Stimulated activated CD4-positive, alpha-beta T cell treated with anti-CD3 and anti-CD28 coated beads, Interleukin-2, amount 100 ng/mL, for 24 hours (primary cell): ENCODE results near the gene CRY1.
A peak's percentile ranks its signal among the peaks of the same experiment; 100 is the strongest.
"Not testable (repeated sequence)": the region's sequence is repeated elsewhere in the genome, so short reads cannot be mapped to it uniquely, and the experiment has no call there.

Source experiments
- DNase-seq, 2 donors: peaks; one replicate each; pipeline ENCODE4 v3.0.0-alpha.2; 2020

CRY1 gene

GRCh38 chr12:106997916-106998315 is 95.4 kb downstream of the CRY1 start:
- DNase-seq, result no peak

DNA sequence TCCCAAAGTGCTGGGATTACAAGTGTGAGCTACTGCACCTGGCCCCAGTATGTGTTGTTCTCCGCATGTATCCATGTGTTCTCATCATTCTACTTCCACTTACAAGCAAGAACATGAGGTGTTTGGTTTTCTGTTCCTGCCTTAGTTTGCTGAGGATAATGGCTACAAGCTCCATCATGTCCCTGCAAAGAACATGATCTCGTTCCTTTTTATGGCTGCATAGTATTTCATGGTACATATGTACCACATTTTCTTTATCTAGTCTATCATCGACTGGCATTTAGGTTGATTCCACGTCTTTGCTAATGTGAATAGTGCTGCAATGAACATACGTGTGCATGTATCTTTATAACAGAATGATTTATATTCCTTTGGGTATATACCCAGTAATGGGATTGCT is 97.2 kb downstream of the CRY1 start:
- not testable (repeated sequence) for DNase-seq

DNA sequence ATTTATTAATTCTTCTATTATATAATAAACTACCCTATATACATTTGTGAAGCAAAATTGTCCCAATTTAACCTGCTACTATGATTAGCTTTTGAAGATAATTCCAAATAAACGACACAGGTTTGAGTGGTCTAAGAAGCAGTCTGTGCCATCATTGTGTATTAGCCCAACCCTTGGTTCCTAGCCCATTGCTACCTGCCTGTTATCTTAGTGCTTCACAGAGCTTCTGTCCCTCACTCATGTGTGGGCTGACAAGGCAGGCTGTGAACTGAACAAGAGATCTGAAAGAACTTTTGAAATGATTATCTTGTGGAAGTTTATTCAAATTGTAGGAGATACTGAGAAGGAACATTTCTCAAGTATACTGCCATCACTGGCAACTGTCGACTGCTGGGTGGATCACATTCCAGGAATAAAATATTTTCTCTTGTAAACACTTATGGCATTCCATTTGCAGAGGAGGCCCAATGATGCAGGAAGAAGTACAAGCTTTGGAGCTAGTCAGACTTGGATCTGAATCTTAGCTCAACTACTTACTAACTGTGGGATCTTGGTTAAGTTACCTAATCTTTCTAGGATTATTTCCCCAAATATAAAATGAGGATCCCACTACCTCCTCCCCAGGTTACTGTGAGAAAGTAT is 98.6 kb downstream of the CRY1 start:
- no peak for DNase-seq

DNA sequence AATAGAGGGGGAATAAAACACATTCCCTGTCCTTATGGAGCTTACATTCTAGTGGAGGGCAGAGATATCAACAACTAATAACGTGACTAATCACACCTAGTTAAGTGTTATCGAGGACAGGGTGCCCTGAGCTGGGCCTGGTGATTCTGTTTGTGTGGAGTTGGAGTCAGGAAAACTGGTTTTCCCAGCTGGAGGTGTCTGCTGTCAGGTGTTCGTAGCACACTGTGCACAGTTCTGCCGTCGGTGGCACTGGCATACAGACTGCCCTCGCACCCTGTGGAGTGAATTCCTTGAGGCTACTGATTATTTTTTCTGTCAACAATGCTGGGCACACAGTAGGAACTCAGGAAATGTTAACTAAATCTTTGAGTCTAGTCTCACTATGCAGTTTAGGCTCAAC is 105.5 kb downstream of the CRY1 start:
- DNase-seq, result no peak

DNA sequence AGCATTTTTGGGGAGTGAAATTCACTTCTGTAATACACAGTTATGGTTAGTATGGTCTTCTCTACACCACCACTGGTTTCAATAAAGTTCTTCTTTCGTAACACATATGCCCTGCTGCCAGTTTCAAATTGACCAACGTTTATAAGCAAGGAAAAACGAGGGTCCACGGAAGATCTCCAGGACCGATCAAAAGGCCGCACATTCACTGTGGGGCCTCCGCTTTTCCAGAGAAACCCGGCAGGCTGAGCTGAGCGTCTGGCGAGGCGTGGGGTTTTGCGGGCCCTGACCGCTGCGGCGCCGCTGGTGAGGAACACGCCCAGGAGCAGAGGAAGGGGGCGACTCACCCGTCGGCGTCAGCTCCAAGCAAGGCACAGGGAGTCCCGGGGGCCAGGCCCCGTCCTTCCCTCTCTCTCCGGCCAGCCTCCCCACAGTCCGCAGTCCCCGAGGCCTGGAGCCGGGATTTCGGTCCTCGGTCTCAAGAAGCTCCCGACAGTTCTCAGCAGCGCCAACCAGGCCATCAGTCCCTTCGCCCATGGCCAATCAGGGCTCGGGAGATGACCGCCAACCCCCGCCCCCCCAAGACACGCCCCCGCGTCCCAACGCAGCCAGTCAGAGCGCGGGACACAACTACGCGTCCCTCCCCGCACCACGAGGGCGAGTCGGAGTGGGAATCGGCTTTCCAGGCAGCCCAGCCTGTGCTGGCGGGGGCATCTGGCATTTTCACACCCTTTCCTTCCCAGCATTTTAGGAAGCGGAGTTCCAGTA is 106.5 kb downstream of the CRY1 start, which contains the start of gene MTERF2:
Gene MTERF2 (minus strand): TSS at position 522 of the 765 bp plus-strand sequence. CDS start 8,432 bp downstream, outside the sequence.
- DNase-seq, result peak; percentile 79 to 82

GRCh38 chr12:106986135-106986534 is 107.2 kb downstream of the CRY1 start:
- no peak for DNase-seq

DNA sequence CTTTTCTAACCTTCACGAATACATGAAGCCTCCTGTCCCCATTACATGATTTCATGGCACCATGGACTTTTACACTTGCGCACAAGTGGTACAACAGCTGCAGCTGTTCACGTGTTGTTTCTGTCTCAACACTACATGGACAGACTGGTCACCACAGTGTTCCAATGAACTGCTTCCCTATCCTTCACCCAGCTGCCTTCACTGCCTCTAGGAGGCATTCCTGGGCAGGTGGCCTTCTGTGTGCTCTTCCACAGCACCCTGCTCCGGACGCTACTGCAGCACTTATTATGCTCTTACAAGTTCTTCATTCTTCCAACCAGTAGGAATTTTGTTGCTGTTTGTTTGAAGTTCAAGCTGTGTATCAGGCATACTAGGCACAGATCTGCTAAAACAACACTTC is 107.9 kb downstream of the CRY1 start:
- no peak for DNase-seq

DNA sequence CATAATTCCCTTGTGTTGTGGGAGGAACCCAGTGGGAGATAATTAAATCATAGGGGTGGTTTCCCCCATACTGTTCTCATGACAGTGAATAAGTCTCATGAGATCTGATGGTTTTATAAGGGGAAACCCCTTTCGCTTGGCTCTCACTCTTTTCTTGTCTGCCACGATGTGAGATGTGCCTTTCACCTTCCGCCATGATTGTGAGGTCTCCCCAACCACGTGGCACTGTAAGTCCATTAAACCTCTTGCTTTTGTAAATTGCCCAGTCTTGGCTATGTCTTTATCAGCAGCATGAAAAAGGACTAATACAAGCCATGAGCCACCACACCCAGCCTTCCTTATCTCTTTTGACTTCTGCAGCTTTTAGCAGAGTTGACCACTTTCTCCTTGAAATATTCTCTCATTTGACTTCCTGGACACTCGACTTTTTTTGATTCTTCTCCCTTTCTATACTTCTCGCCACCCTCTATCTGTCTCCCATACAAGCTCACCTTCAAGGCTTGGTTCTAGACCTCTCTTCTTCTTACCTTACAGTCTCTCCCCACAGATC is 108.7 kb downstream of the CRY1 start:
- DNase-seq, result no peak

GRCh38 chr12:106982229-106982628 is 111.1 kb downstream of the CRY1 start:
- no peak for DNase-seq

GRCh38 chr12:106981788-106982187 is 111.6 kb downstream of the CRY1 start:
- no peak for DNase-seq

DNA sequence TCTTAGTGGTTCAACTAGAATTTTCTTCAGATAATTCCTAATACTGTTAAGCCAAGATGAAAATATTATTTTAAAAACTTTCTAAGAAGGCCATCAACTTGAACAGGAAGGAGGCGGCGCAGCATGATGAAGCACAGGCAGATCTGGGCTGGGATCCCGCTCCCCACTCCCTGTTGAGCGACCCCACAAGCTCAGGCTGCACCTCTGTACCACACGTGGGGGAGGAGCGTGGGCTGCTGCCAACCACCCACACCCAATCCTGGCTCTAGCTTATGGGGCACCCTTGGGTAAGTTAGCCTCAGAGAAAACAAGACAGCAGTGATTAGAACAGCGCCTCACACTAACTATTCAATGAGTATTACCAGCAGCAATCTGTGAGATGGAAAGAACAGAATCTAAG is 112.4 kb downstream of the CRY1 start:
- DNase-seq, result no peak

GRCh38 chr12:106978035-106978800 is 115.1 kb downstream of the CRY1 start:
- DNase-seq, result no peak

GRCh38 chr12:106976668-106977067 is 116.7 kb downstream of the CRY1 start:
- no peak for DNase-seq

DNA sequence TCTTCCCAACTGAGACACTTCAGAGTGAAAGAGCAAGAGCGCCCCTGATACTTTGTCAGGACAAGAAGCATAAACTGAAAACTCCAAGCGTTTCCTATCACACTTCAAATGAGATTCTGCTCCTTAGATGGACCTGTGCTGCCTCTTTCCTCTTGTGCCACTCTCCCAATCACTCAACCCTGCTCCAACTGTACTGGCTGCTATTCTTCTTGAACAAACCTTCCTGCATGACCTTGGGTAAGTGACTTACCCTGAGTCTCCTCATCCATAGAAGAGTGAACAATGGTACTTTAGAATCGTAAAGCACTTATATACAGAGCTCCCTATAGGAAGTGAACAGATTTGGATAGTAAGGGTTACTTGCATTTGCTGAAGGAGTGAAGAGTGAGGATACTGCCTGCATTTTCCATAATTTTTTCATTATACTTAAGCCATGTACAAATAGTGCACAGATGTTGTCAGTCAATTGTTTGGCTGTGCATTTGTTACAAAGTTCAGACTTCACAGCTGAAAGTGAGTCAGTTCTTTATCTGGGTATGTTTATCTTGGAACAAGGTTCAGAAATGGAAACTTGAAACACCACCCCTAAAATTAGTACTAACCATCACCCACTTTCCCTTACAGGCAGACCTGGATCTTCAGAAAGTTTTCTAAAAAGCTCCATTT is 117.2 kb downstream of the CRY1 start:
- no peak for DNase-seq

- no peak for DNase-seq
Observed at GRCh38 chr12:106975098-106975497, 118.3 kb downstream of the CRY1 start.

DNA sequence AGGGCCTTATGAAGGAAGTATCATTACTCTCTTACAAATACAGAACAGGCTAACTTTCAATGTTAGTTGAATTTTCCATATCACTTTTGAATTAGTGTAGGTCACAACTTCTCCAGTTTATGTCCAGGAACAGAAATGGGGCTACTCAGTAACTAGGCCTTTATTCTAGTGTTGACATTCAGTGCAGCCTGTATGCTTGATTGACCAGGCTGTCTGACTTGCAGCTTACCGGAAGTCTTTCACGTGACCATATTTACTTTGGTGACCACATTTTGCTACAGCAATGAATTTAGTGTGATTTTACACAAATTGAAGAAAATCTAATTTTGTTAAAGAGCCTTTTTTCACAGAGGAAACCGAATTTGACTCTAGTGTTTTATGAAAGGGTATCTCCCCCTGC is 118.8 kb downstream of the CRY1 start:
- DNase-seq, result no peak

DNA sequence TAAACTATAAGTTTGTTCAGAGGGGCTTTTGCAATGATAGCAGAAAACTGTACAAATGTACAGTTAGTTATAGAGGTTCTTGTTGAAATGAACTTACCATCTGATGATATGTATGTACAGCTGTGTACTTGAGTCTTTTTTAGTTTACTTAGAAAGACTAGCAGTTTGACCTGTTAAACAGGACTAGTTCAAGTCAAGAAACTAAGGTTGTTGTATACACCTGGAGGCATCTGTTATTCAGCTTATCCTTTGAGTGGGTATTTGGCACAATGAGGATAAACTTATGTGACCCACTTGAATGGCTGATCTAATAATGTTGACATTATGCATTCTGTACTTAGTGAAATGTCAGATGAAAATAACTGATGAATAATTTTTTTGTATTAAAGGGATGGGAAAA is 119.8 kb downstream of the CRY1 start:
- DNase-seq, result no peak

- no peak for DNase-seq
Observed at GRCh38 chr12:106971065-106971464, 122.3 kb downstream of the CRY1 start.

DNA sequence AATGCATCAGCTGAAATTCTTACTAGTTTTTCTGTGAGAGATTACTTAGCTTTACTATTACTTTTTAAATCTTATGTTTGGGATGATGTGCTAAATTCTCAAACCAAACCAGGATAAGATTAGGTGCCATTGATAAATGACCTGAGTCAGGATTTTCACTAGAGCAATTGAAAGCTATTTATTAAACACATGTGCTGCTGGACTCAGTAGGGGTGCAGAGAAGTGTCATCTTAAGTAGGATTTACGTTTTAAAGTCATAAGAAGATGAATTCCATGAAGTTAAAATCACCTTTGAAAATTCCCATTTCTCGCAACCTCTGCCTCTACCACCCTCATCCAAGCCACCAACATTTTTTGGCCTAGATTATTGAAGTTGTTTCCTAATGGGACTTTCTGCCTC is 128.8 kb downstream of the CRY1 start:
- DNase-seq, result no peak

- no peak for DNase-seq
Observed at GRCh38 chr12:106962286-106962685, 131.1 kb downstream of the CRY1 start.

DNA sequence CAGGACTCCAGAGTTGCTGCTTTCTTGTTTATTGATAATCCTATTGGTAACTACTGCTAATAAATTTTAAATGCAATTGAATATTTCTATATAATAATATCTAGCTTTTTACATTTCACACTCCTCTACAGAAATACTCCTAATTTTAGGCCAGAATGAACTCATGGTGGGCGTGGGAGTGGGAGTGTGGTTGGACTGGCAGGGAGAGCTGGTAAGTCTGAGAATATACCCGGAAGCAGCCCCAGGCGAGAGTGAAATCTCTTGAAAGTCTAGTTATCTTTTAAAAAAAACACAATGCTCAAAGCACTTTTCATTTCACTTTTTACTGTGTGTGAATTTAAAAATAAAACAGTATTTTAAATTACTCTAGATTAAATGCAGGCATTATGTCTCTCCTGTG is 132.9 kb downstream of the CRY1 start:
- DNase-seq, result no peak

- DNase-seq, result no peak
Observed at GRCh38 chr12:106957583-106957982, 135.8 kb downstream of the CRY1 start.

DNA sequence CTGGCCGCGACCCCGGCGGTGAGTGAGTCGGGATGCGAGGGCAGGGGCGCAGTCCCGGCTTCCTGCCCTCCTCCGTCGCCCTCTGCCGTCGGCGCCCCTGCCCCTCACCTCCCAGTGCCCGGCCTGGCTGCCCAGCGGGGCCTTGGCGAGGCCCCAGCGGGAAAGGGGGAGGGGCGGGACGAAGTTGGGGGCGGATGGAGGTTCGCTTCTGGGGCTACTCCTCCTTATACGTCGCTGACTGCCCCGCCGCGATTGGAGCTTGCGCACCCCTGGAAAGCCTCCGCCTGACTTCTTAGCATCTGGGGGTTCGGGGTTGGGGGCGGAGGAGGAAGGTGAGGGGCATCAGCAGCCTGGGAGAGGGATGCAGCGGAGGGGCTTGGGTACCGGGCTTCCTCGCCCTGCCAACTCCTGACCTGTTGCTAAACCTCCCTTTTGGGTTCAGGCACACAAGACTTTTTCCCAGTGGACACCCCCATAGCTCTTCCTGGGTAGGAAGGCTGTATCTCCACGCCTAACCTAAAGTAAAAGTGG is 137.2 kb downstream of the CRY1 start:
- peak; percentile 63 to 66 for DNase-seq
